Measurements from ENCODE around the gene NKRF. TPM values are rescaled to one million over a fixed set of nuclear protein-coding genes. Genes with fewer than 3 reads are reported as not detected.

NKRF gene
- polyA plus RNA-seq, 4 donors = 2.9 to 8.2 (median 4.1) TPM

- Histone ChIP-seq H3K27ac (ENCODE audit: low read depth in 1 of 3, low read length in 2 of 3) (peak overlapping the region in 1 of 3 donors; percentile 5), H3K27me3 (ENCODE audit: control insufficient read depth in 3 of 3, insufficient read depth in 3 of 3, low read length in 3 of 3) (no peaks in the 10 kb centered on the region), H3K4me1 (ENCODE audit: control insufficient read depth in 3 of 3, insufficient read depth in 2 of 3, low read depth in 1 of 3, low read length in 2 of 3) (peaks cover 0 to 9% (median 3%) of the 10 kb centered on the region in 3 donors), H3K9me3 (ENCODE audit: control insufficient read depth in 2 of 2, insufficient read depth in 1 of 2, low read depth in 1 of 2, low read length in 1 of 2) (no peaks in the 10 kb centered on the region), H3K36me3 (ENCODE audit: control insufficient read depth in 3 of 3, insufficient read depth in 2 of 3, low read depth in 1 of 3, low read length in 3 of 3) (no peaks in the 10 kb centered on the region), H3K4me3 (ENCODE audit: low read depth in 1 of 3, low read length in 3 of 3) (peak overlapping the region in 2 of 3 donors; percentile 75 to 87)
- WGBS, 3 donors = 6 to 40% (median 18%) methylated on average over 16 to 17 of the region's 17 CpGs
- FAIRE-seq (no peak), DNase-seq (peak in 1 of 2 donors; percentile 20)
These were observed 1.3 kb downstream of the NKRF start for GRCh38 chrX:119604766-119605463.

GRCh38 chrX:119602701-119603255, 3.4 kb downstream of the NKRF start:
- no peak for DNase-seq
- FAIRE-seq = no peak

GRCh38 chrX:119589810-119590209, 16.4 kb downstream of the NKRF start:
- FAIRE-seq (no peak), DNase-seq (no peak)
- Histone ChIP-seq H3K4me1 (ENCODE audit: control insufficient read depth in 3 of 3, insufficient read depth in 2 of 3, low read depth in 1 of 3, low read length in 2 of 3) (no peaks in the 10 kb centered on the region), H3K27ac (ENCODE audit: low read depth in 1 of 3, low read length in 2 of 3) (no peak overlapping the region), H3K36me3 (ENCODE audit: control insufficient read depth in 3 of 3, insufficient read depth in 2 of 3, low read depth in 1 of 3, low read length in 3 of 3) (peaks cover 2 to 13% (median 3%) of the 10 kb centered on the region in 3 donors), H3K4me3 (ENCODE audit: low read depth in 1 of 3, low read length in 3 of 3) (no peak overlapping the region), H3K27me3 (ENCODE audit: control insufficient read depth in 3 of 3, insufficient read depth in 3 of 3, low read length in 3 of 3) (no peaks in the 10 kb centered on the region), H3K9me3 (ENCODE audit: control insufficient read depth in 2 of 2, insufficient read depth in 1 of 2, low read depth in 1 of 2, low read length in 1 of 2) (no peaks in the 10 kb centered on the region)
- WGBS, 3 donors = 88 to 94% (median 93%) methylated on average over 5 of the region's 5 CpGs

More at GRCh38 chrX:119602701-119603255, 3.4 kb downstream of the NKRF start:
- Histone ChIP-seq H3K27ac (ENCODE audit: low read depth in 1 of 3, low read length in 2 of 3) (no peak overlapping the region), H3K9me3 (ENCODE audit: control insufficient read depth in 2 of 2, insufficient read depth in 1 of 2, low read depth in 1 of 2, low read length in 1 of 2) (no peaks in the 10 kb centered on the region), H3K4me3 (ENCODE audit: low read depth in 1 of 3, low read length in 3 of 3) (no peak overlapping the region), H3K4me1 (ENCODE audit: control insufficient read depth in 3 of 3, insufficient read depth in 2 of 3, low read depth in 1 of 3, low read length in 2 of 3) (peaks cover 0 to 9% (median 3%) of the 10 kb centered on the region in 3 donors), H3K27me3 (ENCODE audit: control insufficient read depth in 3 of 3, insufficient read depth in 3 of 3, low read length in 3 of 3) (no peaks in the 10 kb centered on the region), H3K36me3 (ENCODE audit: control insufficient read depth in 3 of 3, insufficient read depth in 2 of 3, low read depth in 1 of 3, low read length in 3 of 3) (no peaks in the 10 kb centered on the region)
- 52 to 76% (median 69%) methylated on average over 9 of the region's 9 CpGs for WGBS, 3 donors

GRCh38 chrX:119583431-119584059, 22.7 kb downstream of the NKRF start:
- Histone ChIP-seq H3K27ac (ENCODE audit: low read depth in 1 of 3, low read length in 2 of 3) (no peak overlapping the region), H3K27me3 (ENCODE audit: control insufficient read depth in 3 of 3, insufficient read depth in 3 of 3, low read length in 3 of 3) (no peaks in the 10 kb centered on the region), H3K4me1 (ENCODE audit: control insufficient read depth in 3 of 3, insufficient read depth in 2 of 3, low read depth in 1 of 3, low read length in 2 of 3) (no peaks in the 10 kb centered on the region), H3K9me3 (ENCODE audit: control insufficient read depth in 2 of 2, insufficient read depth in 1 of 2, low read depth in 1 of 2, low read length in 1 of 2) (no peaks in the 10 kb centered on the region), H3K4me3 (ENCODE audit: low read depth in 1 of 3, low read length in 3 of 3) (no peak overlapping the region), H3K36me3 (ENCODE audit: control insufficient read depth in 3 of 3, insufficient read depth in 2 of 3, low read depth in 1 of 3, low read length in 3 of 3) (no peaks in the 10 kb centered on the region)
- 40 to 72% (median 58%) methylated on average over 2 of the region's 2 CpGs for WGBS, 3 donors
- no peak for FAIRE-seq
- no peak for DNase-seq

GRCh38 chrX:119579414-119579813, 26.8 kb downstream of the NKRF start:
- FAIRE-seq (no peak), DNase-seq (no peak)
- no peaks in the 10 kb centered on the region for H3K36me3 ChIP-seq (ENCODE audit: control insufficient read depth in 3 of 3, insufficient read depth in 2 of 3, low read depth in 1 of 3, low read length in 3 of 3)

GRCh38 chrX:119574394-119575266, 31.6 kb downstream of the NKRF start, which contains the start of gene UBE2A:
Gene UBE2A (plus strand): TSS chrX:119574563. CDS start chrX:119574712, 149 bp downstream.
- H3K4me1 ChIP-seq (ENCODE audit: control insufficient read depth in 3 of 3, insufficient read depth in 2 of 3, low read depth in 1 of 3, low read length in 2 of 3) = peaks cover 0 to 7% (median 0%) of the 10 kb centered on the region in 3 donors
- H3K9me3 ChIP-seq (ENCODE audit: control insufficient read depth in 2 of 2, insufficient read depth in 1 of 2, low read depth in 1 of 2, low read length in 1 of 2) = no peaks in the 10 kb centered on the region
- no peaks in the 10 kb centered on the region for H3K36me3 ChIP-seq (ENCODE audit: control insufficient read depth in 3 of 3, insufficient read depth in 2 of 3, low read depth in 1 of 3, low read length in 3 of 3)
- H3K27ac ChIP-seq (ENCODE audit: low read depth in 1 of 3, low read length in 2 of 3) = peak within 1 kb of the TSS; percentile 93 to 96 (median 94)
- FAIRE-seq = no peak
- peak; percentile 86 to 93 for DNase-seq
- no peaks in the 10 kb centered on the region for H3K27me3 ChIP-seq (ENCODE audit: control insufficient read depth in 3 of 3, insufficient read depth in 3 of 3, low read length in 3 of 3)
- peak within 1 kb of the TSS; percentile 70 to 84 (median 80) for H3K4me3 ChIP-seq (ENCODE audit: low read depth in 1 of 3, low read length in 3 of 3)
- WGBS, 3 donors = 0 to 33% (median 13%) methylated on average over 58 to 86 of the region's 86 CpGs

More at GRCh38 chrX:119579414-119579813, 26.8 kb downstream of the NKRF start:
- no peak overlapping the region for H3K27ac ChIP-seq (ENCODE audit: low read depth in 1 of 3, low read length in 2 of 3)
- H3K4me3 ChIP-seq (ENCODE audit: low read depth in 1 of 3, low read length in 3 of 3) = no peak overlapping the region
- H3K27me3 ChIP-seq (ENCODE audit: control insufficient read depth in 3 of 3, insufficient read depth in 3 of 3, low read length in 3 of 3) = no peaks in the 10 kb centered on the region
- H3K4me1 ChIP-seq (ENCODE audit: control insufficient read depth in 3 of 3, insufficient read depth in 2 of 3, low read depth in 1 of 3, low read length in 2 of 3) = peaks cover 0 to 7% (median 0%) of the 10 kb centered on the region in 3 donors
- H3K9me3 ChIP-seq (ENCODE audit: control insufficient read depth in 2 of 2, insufficient read depth in 1 of 2, low read depth in 1 of 2, low read length in 1 of 2) = no peaks in the 10 kb centered on the region

- Histone ChIP-seq H3K9me3 (ENCODE audit: control insufficient read depth in 2 of 2, insufficient read depth in 1 of 2, low read depth in 1 of 2, low read length in 1 of 2) (no peaks in the 10 kb centered on the region), H3K4me3 (ENCODE audit: low read depth in 1 of 3, low read length in 3 of 3) (peak overlapping the region; percentile 53 to 84 (median 80)), H3K27ac (ENCODE audit: low read depth in 1 of 3, low read length in 2 of 3) (peak overlapping the region; percentile 68 to 96 (median 94)), H3K36me3 (ENCODE audit: control insufficient read depth in 3 of 3, insufficient read depth in 2 of 3, low read depth in 1 of 3, low read length in 3 of 3) (no peaks in the 10 kb centered on the region), H3K27me3 (ENCODE audit: control insufficient read depth in 3 of 3, insufficient read depth in 3 of 3, low read length in 3 of 3) (no peaks in the 10 kb centered on the region), H3K4me1 (ENCODE audit: control insufficient read depth in 3 of 3, insufficient read depth in 2 of 3, low read depth in 1 of 3, low read length in 2 of 3) (peaks cover 0 to 7% (median 0%) of the 10 kb centered on the region in 3 donors)
- WGBS, 3 donors = 0 to 36% (median 8%) methylated on average over 26 to 30 of the region's 30 CpGs
- FAIRE-seq = no peak
- DNase-seq = peak in 1 of 2 donors; percentile 27
These were observed 32.3 kb downstream of the NKRF start for GRCh38 chrX:119573840-119574393.
